ENCODE data around the gene LDLRAD4. TPM values are rescaled to one million over a fixed set of nuclear protein-coding genes. Genes with fewer than 3 reads are reported as not detected.

LDLRAD4 gene
- total and polyA plus RNA-seq, 12 donors: 3.9 to 64.5 (median 36.0) TPM

DNA sequence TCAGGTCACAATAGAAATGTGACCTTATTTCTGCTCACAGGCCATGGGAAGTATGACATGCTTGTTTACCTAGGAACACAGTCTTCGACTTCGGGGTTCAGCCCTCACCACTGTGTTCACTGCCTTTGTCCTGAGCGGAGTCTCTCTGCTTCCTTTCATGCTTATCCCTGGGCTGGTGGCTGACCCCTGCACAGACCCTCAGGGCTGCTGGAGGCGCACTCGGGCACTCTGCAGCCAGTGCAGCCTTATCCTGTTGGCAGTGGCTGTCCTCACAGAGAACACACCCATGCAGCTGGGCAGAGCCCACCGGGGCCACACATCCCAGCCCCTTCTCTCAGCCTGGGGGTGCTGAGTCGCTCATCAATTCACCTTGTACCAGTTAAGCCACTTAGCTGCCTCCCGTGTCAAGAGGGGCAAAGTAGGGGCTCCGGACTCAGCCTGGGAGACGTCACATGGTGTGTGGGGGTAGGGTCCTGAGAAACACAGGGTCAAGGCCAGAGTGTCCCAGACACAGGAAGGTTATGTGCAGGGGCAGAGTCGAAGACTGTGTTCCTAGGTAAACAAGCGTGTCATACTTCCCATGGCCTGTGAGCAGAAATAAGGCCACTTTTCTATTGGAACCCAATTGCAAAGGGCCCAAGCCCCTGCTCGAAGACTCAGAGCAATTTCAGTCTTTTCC lies 400.3 kb downstream of the LDLRAD4 start:
- 75 to 83% (median 81%) methylated on average over 12 to 13 of the region's 13 CpGs for WGBS, 4 donors
- intact Hi-C loops (cut with DNase I): no loop called here

DNA sequence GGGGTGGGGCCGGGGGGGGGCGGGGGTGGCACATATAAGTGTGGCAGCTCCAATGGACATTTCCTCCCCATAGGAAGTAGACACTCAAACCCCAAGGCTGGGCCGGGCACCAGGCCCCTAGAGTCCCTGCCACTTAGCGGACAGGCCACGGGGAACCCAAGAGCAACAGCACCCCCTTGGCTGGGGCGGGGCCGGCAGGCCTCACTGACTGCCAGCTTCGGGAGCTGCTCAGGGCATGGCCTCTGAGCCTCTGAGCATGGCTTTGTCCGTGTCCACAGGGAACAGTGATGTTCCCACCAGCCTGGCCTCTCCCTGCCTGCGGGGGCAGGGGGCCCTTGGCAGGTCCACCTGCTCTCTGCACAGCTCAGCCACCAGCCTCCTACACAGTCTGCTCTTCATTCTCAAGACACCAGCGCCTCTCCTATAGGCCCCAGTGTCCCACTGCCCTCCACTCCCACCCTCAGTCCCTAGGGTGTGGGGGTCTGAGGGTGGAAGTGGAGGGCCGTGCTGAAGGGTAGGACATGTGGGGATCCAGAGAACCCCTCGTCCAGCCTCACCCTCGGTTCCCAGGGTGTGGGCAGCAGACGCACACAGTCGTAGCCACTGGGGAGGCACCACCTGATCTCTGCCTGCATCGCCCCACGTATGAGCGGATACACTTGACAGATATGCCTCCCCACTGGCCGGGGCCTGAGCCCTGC lies 401.1 kb downstream of the LDLRAD4 start:
- Histone ChIP-seq H3K36me3 (replicated peaks in 1 of 2) (peaks cover 0 to 5% of the 10 kb centered on the region in 2 donors), H3K4me1 (replicated peaks in 1 of 2) (peaks cover 0 to 9% of the 10 kb centered on the region in 2 donors), H3K27me3 (no peaks in the 10 kb centered on the region), H3K27ac (no peak overlapping the region), H3K4me3 (no peak overlapping the region), H3K9me3 (replicated peaks in 1 of 3) (no peaks in the 10 kb centered on the region)
- TF ChIP-seq, protein P1, sequence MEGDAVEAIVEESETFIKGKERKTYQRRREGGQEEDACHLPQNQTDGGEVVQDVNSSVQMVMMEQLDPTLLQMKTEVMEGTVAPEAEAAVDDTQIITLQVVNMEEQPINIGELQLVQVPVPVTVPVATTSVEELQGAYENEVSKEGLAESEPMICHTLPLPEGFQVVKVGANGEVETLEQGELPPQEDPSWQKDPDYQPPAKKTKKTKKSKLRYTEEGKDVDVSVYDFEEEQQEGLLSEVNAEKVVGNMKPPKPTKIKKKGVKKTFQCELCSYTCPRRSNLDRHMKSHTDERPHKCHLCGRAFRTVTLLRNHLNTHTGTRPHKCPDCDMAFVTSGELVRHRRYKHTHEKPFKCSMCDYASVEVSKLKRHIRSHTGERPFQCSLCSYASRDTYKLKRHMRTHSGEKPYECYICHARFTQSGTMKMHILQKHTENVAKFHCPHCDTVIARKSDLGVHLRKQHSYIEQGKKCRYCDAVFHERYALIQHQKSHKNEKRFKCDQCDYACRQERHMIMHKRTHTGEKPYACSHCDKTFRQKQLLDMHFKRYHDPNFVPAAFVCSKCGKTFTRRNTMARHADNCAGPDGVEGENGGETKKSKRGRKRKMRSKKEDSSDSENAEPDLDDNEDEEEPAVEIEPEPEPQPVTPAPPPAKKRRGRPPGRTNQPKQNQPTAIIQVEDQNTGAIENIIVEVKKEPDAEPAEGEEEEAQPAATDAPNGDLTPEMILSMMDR (IDR thresholded peaks at IDR 0.05): no peak
- TF ChIP-seq POLR2A (IDR thresholded peaks at IDR 0.05): no peak
- DNase-seq: peak in 2 of 7 donors; percentile 13 to 42
- intact Hi-C loops (cut with DNase I): loop anchor here (10.0 kb wide), 2 partner anchors 55 to 415 kb away; no protein-coding TSS in a partner anchor
- 91 to 96% (median 92%) methylated on average over 7 to 20 of the region's 20 CpGs for WGBS, 4 donors

More for the DNA sequence above, 400.3 kb downstream of the LDLRAD4 start:
- Histone ChIP-seq H3K4me1 (replicated peaks in 1 of 2) (peaks cover 0 to 13% of the 10 kb centered on the region in 2 donors), H3K27me3 (no peaks in the 10 kb centered on the region), H3K9me3 (replicated peaks in 1 of 3) (no peaks in the 10 kb centered on the region), H3K27ac (no peak overlapping the region), H3K36me3 (replicated peaks in 1 of 2) (peaks cover 0 to 5% of the 10 kb centered on the region in 2 donors), H3K4me3 (no peak overlapping the region)
- no peak for TF ChIP-seq POLR2A (IDR thresholded peaks at IDR 0.05)
- TF ChIP-seq, protein P1 (IDR thresholded peaks at IDR 0.05): no peak
- peak in 2 of 7 donors; percentile 12 to 49 for DNase-seq

DNA sequence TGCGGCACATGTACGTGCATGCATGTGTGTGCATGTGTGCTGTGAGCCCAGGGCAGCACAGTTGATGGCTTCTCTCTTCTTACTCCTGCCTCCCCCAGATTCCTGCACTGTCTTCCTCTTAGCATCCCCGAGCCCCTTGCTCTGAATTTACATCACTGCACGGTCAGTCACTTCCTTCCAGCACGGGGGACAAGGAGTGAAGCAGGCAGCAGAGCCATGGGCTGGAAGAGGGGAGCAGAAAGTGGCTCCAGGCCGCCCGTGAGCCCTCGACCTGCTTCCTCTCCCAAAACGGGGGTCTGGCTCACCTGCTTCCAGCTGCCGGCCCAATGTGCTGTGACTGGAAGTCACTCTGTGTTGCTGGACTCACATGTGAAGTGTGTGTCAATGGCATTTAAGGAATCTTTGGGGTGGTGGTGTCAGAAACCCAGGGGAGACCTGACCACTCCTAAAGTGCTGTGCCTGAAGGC lies 401.7 kb downstream of the LDLRAD4 start:
- Histone ChIP-seq H3K27ac (no peak overlapping the region), H3K9me3 (replicated peaks in 1 of 3) (no peaks in the 10 kb centered on the region), H3K36me3 (replicated peaks in 1 of 2) (peaks cover 0 to 5% of the 10 kb centered on the region in 2 donors), H3K4me1 (replicated peaks in 1 of 2) (peaks cover 0 to 9% of the 10 kb centered on the region in 2 donors), H3K4me3 (no peak overlapping the region), H3K27me3 (no peaks in the 10 kb centered on the region)
- intact Hi-C loops (cut with DNase I): loop anchor here (10.0 kb wide), 2 partner anchors 55 to 415 kb away; no protein-coding TSS in a partner anchor
- DNase-seq: peak in 2 of 7 donors; percentile 9 to 36
- 83 to 92% (median 88%) methylated on average over 10 of the region's 10 CpGs for WGBS, 4 donors
- no peak for TF ChIP-seq POLR2A (IDR thresholded peaks at IDR 0.05)
- TF ChIP-seq, protein P1 (IDR thresholded peaks at IDR 0.05): no peak

DNA sequence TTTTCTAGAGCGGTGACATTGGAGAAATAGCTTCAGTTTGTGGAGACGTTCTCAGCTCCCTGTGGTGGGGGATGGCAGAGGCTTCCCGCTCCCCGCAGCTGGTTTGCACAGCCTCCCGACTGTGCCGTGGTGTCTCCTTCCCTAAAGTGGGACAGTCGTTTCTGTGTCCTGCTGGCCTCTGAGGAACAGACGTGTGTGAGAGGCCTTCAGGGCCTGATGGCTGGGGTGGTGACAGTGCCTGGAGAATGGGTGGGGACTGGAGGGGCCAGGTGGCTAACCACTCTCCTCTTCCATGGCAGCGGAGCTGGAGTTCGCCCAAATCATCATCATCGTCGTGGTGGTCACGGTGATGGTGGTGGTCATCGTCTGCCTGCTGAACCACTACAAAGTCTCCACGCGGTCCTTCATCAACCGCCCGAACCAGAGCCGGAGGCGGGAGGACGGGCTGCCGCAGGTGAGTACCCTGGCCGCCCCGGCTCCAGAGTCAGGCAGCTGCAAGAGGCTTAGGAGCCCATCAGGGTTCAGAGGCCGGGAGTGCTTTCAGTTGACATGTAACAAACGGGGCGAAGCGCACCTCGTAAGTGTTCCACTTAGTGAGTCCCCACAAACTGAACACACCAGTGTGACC lies 402.4 kb downstream of the LDLRAD4 start:
- peak in 2 of 7 donors; percentile 10 to 47 for DNase-seq
- Histone ChIP-seq H3K36me3 (replicated peaks in 1 of 2) (peaks cover 0 to 5% of the 10 kb centered on the region in 2 donors), H3K4me1 (replicated peaks in 1 of 2) (peaks cover 0 to 9% of the 10 kb centered on the region in 2 donors), H3K9me3 (replicated peaks in 1 of 3) (no peaks in the 10 kb centered on the region), H3K27me3 (no peaks in the 10 kb centered on the region), H3K27ac (no peak overlapping the region), H3K4me3 (no peak overlapping the region)
- TF ChIP-seq POLR2A (IDR thresholded peaks at IDR 0.05): no peak
- TF ChIP-seq, protein P1 (IDR thresholded peaks at IDR 0.05): no peak
- 96 to 97% (median 96%) methylated on average over 23 to 29 of the region's 29 CpGs for WGBS, 4 donors
- intact Hi-C loops (cut with DNase I): loop anchor here (10.0 kb wide), 2 partner anchors 56 to 416 kb away; no protein-coding TSS in a partner anchor
